GM12872 (cell line): Measurements from ENCODE around the gene SLC24A3.

Experiments
- TF ChIP-seq, protein P1 (sequence below): IDR thresholded peaks from 3 replicates; pipeline ENCODE4 v1.5.1; 2011; ENCODE audit warnings: low read depth, mild to moderate bottlenecking, low read length, moderate library complexity; ENCODE audit not compliant: insufficient read depth

SLC24A3 gene

DNA sequence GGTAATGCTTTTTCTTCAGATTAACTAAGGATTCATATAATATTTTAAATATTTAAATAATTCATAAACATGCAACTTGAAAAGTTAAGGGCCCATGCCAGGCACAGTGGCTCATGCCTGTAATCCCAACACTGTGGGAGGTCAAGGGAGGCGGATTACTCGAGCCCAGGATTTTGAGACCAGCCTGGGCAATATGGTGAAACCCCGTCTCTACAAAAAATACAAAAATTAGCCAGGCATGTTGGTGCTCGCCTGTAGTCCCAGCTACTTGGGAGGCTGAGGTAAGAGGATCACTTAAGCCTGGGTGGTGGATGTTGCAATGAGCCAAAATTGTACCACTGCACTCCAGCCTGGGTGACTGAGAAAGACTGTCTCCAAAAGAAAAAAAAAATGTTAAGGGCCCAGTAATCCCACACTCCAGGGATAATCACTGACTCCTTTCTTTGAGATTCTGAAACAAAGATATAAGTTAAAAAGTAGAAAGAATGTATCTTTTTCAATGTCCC lies 537.7 kb downstream of the SLC24A3 start:
- TF ChIP-seq, protein P1, sequence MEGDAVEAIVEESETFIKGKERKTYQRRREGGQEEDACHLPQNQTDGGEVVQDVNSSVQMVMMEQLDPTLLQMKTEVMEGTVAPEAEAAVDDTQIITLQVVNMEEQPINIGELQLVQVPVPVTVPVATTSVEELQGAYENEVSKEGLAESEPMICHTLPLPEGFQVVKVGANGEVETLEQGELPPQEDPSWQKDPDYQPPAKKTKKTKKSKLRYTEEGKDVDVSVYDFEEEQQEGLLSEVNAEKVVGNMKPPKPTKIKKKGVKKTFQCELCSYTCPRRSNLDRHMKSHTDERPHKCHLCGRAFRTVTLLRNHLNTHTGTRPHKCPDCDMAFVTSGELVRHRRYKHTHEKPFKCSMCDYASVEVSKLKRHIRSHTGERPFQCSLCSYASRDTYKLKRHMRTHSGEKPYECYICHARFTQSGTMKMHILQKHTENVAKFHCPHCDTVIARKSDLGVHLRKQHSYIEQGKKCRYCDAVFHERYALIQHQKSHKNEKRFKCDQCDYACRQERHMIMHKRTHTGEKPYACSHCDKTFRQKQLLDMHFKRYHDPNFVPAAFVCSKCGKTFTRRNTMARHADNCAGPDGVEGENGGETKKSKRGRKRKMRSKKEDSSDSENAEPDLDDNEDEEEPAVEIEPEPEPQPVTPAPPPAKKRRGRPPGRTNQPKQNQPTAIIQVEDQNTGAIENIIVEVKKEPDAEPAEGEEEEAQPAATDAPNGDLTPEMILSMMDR = no peak

GRCh38 chr20:19750907-19751636 lies 538.6 kb downstream of the SLC24A3 start:
- TF ChIP-seq, protein P1 = no peak

DNA sequence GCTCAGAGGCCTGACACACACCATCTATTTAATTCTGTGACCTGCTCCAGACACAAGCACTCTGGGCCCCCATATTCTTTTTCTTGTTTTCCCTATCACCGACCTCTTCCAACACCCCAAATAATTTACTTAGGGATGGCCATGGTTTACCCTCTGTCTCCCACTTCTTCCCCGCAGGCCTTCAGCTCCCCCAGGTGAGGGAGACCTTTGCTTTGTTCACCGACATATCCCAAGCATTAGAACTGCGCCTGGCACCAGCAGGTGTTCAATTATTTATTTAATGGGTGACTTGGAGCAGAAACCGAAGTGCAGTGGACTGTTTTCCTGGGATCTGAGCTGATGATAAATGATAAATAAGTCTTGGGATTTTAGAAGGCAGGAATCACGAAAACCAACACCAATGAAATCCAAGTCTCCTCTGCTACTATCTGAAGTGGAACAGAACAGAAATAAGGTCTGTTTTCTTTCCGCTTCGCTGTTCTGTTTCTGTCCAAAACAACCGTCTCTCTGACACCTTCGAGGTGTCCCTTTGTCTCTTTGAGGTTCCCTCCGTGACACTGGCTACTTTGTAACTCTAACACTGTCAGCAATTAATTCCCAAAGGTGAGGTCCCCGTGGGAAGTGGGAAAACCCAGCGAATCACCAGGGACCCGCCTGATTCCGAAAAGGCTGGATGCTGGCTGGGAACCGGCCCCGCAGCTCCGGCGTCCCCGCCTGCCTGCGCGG lies 544.5 kb downstream of the SLC24A3 start:
- TF ChIP-seq, protein P1 = no peak

DNA sequence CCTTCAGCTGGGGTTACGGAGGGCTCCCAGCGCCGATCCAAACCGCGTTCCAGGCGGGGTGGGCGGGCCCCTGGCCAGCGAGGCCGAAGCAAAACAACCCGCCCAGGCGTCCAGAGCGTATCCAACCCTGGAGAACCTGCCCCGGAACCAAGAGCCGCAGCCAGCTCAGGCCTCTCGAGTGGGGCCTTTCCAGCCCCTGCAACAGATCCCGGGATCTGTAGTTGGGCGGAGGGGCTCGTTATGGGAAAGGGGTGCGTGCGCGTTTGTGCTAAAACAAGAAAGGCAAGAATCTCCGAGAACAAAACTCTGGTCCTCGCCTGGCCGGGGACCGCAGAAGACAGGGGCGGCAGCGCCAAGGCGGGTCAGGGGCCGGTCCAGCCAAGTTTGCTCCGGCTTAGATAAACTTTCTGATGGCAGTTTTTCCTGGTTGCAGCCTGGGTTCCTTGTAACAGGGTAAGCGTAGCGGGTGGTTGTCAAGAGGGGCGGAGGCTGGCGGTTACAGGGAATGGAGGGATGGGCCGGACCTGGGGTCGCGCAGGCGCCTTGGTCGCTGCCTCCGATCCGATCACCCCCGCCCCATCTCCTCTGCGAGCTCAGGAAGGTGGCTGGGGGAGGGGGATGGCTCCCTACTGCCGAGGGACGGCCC lies 545.2 kb downstream of the SLC24A3 start:
- TF ChIP-seq, protein P1 = no peak

GRCh38 chr20:19758133-19758500 lies 545.7 kb downstream of the SLC24A3 start, which contains the start of gene RIN2:
Gene RIN2 (plus strand): TSS chr20:19758258. CDS start chr20:19889602, 131,344 bp downstream.
- TF ChIP-seq, protein P1 = no peak

- TF ChIP-seq, protein P1 = no peak
These were observed 546.3 kb downstream of the SLC24A3 start for GRCh38 chr20:19758501-19759331.
